Measurements from ENCODE around the gene KIF18B.

The KIF18B gene

DNA sequence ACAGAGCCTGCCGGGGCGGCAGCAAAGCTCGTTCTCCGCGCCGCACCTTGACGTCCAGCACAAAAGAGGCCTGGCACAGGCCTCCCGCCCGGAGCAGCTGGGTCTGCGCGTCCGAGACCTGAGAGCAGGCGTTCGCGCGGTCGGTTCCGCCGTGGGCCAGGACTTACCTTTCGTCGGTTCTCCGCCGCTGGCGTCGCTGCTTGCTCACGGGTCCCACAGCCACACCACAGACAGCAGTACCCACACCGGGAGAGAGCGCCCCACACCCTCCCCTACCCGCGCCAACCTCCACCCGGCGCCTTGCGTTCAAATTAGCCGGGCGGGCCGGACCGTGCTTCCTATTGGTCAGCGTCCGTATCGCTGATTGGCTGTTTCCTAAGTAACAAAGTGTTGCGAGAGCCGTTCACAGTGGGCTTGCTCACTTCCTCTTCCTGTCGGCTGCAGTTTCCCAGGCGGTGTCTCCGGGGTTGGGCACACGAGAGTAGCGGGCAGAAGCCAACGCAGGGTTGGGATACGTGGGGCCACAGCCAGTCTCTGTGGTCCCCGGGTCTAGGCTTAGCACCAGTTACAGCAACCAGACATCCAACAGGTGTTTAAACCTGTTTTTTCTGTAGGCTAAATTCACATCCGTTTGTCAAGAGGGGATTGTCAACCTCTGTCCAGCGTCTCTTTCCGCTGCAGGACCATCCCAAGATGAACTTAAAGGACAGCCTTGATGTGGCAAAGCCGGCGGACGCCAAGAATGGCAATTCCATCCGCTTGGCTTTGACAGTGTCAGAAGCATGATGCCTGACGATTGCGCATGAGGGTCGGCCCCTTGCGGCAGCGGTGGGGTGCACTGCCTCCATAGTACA is at the start of gene KIF18B:
Gene KIF18B (minus strand): TSS at position 313 of the 854 bp plus-strand sequence. CDS start 11,429 bp downstream, outside the sequence.
- peak; percentile 63 to 95 (median 72) for DNase-seq (ENCODE audit: low read depth in 4 of 4, low spot score in 1 of 4)

DNA sequence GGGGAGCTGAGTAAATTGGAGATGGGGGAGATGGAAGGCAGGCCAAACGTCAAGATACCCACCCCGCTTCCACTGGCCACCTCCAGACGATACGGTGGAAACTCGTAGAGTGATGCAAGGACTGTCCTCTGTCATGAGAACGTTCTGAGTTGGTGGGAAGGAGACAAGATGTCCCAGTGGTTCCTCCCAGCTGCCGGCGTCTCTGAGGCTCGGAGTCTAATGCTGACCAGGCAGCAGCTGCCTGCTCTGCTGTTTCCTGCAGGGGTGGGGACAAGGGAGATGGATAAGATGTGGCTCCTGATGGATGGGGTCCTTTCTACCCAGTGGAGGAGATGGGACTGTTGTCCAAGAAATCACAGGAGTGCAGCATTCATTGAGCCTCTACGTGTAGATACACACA is 48.7 kb upstream of the KIF18B start:
- no peak for DNase-seq (ENCODE audit: low read depth in 4 of 4, low spot score in 1 of 4)

DNA sequence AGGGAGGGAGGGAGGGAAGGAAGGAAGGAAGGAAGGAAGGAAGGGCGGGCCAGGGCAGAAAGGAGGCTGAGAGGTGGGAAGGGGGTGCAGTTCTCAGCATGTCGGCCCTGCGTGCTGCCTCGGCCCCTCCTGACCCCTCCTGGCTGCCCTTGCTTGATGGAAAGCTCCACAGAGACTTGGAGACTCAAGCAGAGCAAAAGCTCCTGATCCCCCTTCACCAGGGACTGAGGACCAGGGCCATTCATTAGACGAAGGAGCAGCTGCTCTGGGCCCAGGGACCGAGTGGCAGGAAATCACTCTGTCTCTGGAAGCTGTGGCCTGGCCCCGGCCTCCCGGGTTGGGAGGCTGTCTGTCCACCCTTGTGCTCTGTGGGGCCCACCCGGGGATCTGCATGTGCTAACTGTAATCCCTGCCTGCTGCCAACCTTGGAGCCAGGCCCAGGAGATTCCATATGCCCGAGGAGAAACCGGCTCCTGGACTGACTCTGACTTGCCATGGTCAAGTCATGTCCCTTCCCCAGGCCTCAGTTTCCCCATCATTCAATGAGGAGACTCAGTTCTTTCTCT is 47.9 kb upstream of the KIF18B start:
- no peak for DNase-seq (ENCODE audit: low read depth in 4 of 4, low spot score in 1 of 4)

GRCh38 chr17:44992242-44992939 is 44.8 kb upstream of the KIF18B start:
- no peak for DNase-seq (ENCODE audit: low read depth in 4 of 4, low spot score in 1 of 4)

DNA sequence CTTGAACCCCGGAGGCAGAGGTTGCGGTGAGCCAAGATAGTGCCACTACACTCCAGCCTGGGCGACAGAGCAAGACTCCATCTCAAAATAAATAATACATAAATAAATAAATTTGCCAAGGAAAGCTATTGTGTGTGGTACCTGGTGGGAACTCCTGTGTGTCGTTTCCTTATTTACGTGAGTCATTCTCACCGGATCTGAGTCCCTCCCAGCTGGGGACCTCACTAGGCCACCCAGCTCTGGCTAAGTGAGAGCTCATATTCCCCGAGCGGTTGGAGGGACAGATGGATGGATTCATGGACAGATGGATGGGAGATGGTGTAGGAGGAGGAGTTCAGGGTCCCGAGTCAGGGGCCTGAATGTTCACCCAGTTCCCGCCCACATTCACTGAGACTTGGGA is 43.4 kb upstream of the KIF18B start:
- DNase-seq (ENCODE audit: low read depth in 4 of 4, low spot score in 1 of 4): no peak

- DNase-seq (ENCODE audit: low read depth in 4 of 4, low spot score in 1 of 4): no peak
Measured at GRCh38 chr17:44989552-44990138, 42.1 kb upstream of the KIF18B start.

- no peak for DNase-seq (ENCODE audit: low read depth in 4 of 4, low spot score in 1 of 4)
Measured at GRCh38 chr17:44988044-44988942, 40.7 kb upstream of the KIF18B start.

- DNase-seq (ENCODE audit: low read depth in 4 of 4, low spot score in 1 of 4): no peak
Measured at GRCh38 chr17:44983563-44983962, 36.0 kb upstream of the KIF18B start.

DNA sequence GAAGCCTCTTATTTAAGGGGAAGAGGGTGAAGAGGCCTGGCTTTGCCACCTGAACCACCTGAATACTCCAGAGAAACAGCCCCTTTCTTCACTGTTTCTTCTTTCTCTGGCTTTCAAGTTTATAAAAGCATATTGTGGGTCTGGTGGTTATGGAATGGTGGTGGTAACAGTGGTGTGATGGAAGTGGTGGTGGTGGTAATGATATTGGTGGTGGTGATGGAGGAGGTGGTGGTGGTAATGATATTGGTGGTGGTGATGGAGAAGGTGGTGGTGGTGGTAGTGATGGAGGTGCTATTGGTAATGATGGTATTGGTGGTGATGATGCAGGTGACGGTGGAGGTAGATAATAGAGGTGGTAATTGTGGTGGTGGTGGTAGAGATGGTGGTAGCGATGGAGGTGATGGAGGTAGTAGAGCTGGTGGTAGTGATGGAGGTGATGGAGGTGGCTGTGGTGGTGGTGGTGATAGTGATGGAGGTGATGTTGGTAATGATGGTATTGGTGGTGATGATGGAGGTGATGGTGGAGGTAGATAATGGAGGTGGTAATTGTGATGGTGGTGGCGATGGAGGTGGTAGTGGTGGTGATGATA is 34.6 kb upstream of the KIF18B start:
- DNase-seq (ENCODE audit: low read depth in 4 of 4, low spot score in 1 of 4): no peak

DNA sequence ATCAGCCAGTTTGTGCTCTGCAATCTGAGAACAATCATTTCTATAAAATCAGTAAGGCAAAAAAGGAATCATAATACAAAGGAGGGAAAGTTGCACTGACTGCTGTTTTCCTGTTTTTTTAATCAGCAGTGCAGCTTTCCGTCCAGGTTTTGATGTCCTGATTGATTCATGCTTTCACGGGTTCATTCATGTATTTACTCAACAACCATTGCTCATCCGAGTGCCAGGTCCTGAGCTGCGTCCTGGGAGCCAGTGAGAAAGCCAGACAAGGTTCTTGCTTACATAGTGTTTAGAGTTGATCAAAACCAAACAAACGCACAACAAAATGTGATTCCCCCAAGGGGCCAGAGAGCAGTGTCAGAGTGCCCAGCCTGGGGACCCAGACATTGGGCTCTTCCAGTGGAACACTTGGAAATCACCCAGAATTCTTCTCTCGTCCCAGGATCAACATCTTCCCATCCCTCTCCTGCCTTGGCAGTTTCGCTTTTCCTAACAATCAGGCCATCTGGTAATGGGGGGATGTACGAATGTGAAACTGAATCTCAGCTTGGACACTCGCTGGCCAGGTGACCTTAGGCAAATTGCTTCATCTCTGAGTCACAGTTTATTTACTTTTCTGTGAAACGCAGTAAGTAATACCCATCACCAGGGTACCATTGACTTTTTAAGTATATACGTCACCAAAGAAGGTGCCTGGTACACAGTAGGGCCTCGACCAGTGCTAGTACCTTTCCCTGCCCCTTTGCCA is 33.8 kb upstream of the KIF18B start:
- no peak for DNase-seq (ENCODE audit: low read depth in 4 of 4, low spot score in 1 of 4)

DNA sequence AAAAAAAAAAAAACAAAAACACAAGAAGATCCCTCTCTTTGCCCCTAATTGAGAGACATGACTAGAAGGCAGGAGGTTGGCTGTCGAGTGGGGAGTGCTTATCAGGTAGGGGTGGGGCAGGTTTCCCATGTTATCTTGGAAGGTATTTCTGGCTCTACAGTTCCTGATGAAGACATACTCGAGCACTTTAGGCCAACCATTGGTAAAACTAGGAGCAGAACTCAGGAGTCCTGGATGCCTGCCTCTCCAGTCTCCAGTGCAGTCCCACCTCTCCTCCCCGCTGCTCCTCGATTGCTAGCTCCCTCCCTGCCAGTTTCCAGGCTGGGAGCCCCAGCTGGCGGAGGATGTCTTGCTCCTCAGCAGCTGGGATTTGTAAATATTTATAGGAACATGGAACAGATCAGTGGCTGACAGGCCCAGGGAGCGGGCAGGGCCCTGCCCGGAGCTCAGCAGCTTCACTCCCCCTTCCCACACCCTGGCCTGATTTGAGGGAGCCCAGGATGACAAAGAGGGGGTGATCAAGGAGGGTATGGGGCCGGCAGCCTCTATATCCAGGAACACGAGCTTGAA is 31.9 kb upstream of the KIF18B start:
- no peak for DNase-seq (ENCODE audit: low read depth in 4 of 4, low spot score in 1 of 4)

GRCh38 chr17:44978807-44979206 is 31.2 kb upstream of the KIF18B start:
- DNase-seq (ENCODE audit: low read depth in 4 of 4, low spot score in 1 of 4): no peak

DNA sequence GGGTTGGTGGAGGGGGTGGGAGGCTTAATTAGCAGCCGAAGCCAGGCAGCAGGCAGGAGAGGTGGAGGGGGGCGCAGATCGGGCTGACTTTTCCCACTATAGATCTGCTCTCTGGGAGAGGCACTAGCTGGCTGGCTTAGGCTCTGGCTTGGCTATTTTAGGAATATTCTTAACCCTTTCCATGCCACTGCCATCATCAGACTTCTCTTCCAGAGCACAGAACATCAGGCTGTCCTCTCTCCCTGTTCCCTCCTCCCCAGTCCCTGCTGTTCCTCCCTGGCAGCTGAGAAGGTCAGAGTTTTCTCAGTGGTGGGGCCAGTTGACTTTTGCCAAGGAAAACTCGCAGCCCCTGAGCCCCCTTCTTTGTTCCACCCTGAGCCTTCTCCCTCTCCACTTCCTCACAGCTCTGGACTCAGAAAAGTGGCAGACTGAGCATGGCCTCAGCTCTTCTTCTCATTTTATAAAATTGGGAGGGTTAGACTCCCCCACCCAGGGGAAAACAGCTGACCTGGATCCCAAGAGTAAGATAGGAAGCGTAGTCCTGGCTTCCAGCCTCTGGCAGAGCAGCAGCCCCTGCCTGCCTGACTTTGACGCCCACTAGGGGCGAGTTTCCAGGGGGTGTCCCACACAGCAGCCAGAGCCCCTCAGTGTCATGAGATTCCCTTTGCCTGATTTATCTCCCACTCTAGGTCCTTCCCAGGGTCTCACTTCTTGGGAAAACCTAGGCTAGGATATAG is 30.4 kb upstream of the KIF18B start:
- DNase-seq (ENCODE audit: low read depth in 4 of 4, low spot score in 1 of 4): no peak

DNA sequence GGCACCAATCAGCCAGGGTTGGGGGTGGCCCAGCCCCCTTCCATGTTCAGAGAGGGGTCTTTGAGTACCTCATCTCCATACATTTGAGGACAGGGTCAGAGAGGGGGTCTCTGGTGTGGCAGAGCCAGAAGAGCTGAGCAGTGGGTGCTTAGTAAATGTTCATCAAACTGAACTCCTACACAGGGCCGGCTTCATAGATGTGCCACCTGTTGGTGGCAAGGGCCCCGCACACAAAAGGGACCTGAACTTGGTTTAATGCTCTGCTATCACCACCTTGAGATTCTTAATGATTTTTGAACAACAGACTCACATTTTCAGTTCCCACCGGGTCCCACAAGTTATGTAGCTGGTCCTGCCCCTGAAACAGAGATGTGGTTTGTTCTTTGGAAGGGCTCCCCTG is 29.5 kb upstream of the KIF18B start:
- no peak for DNase-seq (ENCODE audit: low read depth in 4 of 4, low spot score in 1 of 4)

- no peak for DNase-seq (ENCODE audit: low read depth in 4 of 4, low spot score in 1 of 4)
Measured at GRCh38 chr17:44976206-44976605, 28.6 kb upstream of the KIF18B start.

DNA sequence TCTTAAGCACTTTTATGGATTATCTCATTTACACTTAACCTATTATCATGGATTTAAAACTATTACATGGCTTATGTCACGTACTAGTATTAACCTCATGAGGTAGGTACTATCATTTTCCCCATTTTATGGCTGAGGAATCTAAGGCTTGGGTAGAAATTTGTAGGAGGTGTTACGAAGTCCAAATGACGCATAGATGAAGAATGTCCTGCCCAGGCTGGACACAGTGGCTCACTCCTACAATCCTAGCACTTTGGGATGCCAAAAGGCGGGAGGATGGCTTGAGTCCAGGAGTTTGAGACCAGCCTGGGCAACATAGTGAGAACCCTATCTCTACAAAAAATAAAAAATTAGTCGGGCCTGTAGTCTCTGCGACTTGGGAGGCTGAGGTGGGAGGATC is 25.4 kb upstream of the KIF18B start:
- DNase-seq (ENCODE audit: low read depth in 4 of 4, low spot score in 1 of 4): no peak

- DNase-seq (ENCODE audit: low read depth in 4 of 4, low spot score in 1 of 4): peak in 2 of 4 experiments; percentile 33 to 57
Measured at GRCh38 chr17:44971776-44972483, 24.4 kb upstream of the KIF18B start.

DNA sequence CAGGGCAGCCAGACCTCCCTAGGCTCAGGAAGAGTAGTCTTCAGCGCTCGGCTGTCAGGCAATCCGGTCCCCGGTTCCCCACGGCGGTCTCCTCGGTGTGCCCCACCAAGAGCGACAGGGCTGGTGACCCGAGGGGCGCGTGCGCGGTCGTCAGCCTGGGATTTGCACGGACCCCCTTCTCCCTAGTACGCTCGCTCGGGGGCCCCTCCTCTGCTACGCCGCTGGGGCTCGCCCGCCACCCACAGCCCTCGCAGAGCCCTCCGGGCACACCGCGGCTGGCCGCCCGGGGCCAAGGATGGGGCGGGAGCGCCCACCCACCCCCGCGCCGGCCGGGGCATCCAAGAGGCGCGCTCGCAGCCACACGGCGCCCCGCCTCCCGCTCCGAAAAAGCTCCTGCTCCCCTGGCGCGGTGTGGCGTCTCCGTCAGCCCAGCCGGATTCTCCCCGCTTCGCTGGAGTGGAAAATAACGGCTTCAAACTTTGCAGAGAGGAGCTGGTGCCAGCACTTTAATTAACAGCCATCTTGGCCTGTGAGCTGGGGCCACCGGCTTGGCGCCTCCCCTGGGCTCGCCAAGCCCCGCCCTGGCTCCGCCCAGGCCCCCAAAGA is 22.7 kb upstream of the KIF18B start:
- DNase-seq (ENCODE audit: low read depth in 4 of 4, low spot score in 1 of 4): no peak

Measured in stimulated activated CD4-positive, alpha-beta T cell treated with anti-CD3 and anti-CD28 coated beads, Interleukin-1b, Interleukin-23, amount 100 ng/mL, for 24 hours (primary cell).